Small intestine (tissue), 7 donors: Measurements from ENCODE around the gene CHSY1. TPM values are rescaled to one million over a fixed set of nuclear protein-coding genes. Genes with fewer than 3 reads are reported as not detected.

Source experiments
- DNase-seq, 2 donors: peaks; one replicate each; pipeline versions ENCODE4 v3.0.0 to v3.0.0-alpha.2; 2013
- FAIRE-seq: peaks from 2 replicates; lab custom pipeline; 2012; peaks lifted over from hg19 to GRCh38; lab: Jason Lieb, UNC
- H3K27ac ChIP-seq, 3 donors: one replicate each; pipeline ENCODE4 v1.5.1; 2013; ENCODE audit warnings: low read length in 2 of 3, mild to moderate bottlenecking in 2 of 3, control low read depth in 1 of 3, inconsistent platforms in 1 of 3, low read depth in 1 of 3, moderate library complexity in 1 of 3
- H3K27me3 ChIP-seq, 3 donors: one replicate each; pipeline ENCODE4 v1.6.1; 2013; ENCODE audit warnings: low read length in 3 of 3, inconsistent platforms in 1 of 3; ENCODE audit not compliant: control insufficient read depth in 3 of 3, insufficient read depth in 3 of 3
- H3K36me3 ChIP-seq, 3 donors: one replicate each; pipeline ENCODE4 v1.6.1; 2013; ENCODE audit warnings: low read length in 3 of 3, inconsistent platforms in 1 of 3, low read depth in 1 of 3, mild to moderate bottlenecking in 1 of 3, moderate library complexity in 1 of 3; ENCODE audit not compliant: control insufficient read depth in 3 of 3, insufficient read depth in 2 of 3
- H3K4me1 ChIP-seq, 3 donors: one replicate each; pipeline ENCODE4 v1.6.1; 2013; ENCODE audit warnings: low read length in 2 of 3, inconsistent platforms in 1 of 3, low read depth in 1 of 3, mild to moderate bottlenecking in 1 of 3, moderate library complexity in 1 of 3; ENCODE audit not compliant: control insufficient read depth in 3 of 3, insufficient read depth in 2 of 3
- H3K4me3 ChIP-seq, 3 donors: one replicate each; pipeline ENCODE4 v1.5.1; 2013; ENCODE audit warnings: low read length in 3 of 3, control low read depth in 1 of 3, inconsistent platforms in 1 of 3, low read depth in 1 of 3, mild to moderate bottlenecking in 1 of 3, moderate library complexity in 1 of 3
- H3K9me3 ChIP-seq, 2 donors: one replicate each; pipeline ENCODE4 v1.6.1; 2013; ENCODE audit warnings: low read depth in 1 of 2, low read length in 1 of 2; ENCODE audit not compliant: control insufficient read depth in 2 of 2, insufficient read depth in 1 of 2
- WGBS, 3 donors: extraction: QIAGEN DNeasy Blood & Tissue Kit; methylation state at CpG; one replicate each; pipeline ENCODE4 v1.1.7; 2013; 5-methylcytosine and 5-hydroxymethylcytosine counted together
- polyA plus RNA-seq, 4 donors: library from polyadenylated mRNA; stranded (reverse) in 3 of 4; unstranded in 1 of 4; fragments of 200-250 nt in 3 of 4; fragments of 120-200 nt in 1 of 4; gene quantifications; one replicate each; pipeline versions ENCODE4 v1.2.1 to v1.2.3, GENCODE V29; 2013
- donor health status: healthy with polysubstance abuse.
- donor health status: control.
- donor health status: control.
- donor health status: Bipolar disorder and iron deficiency.
- donor health status: healthy.

CHSY1 gene
- polyA plus RNA-seq, 4 donors = 1.6 to 13.1 (median 6.0) TPM

- FAIRE-seq (no peak), DNase-seq (no peak)
- Histone ChIP-seq H3K27ac (peak overlapping the region in 1 of 3 donors; percentile 60), H3K27me3 (no peaks in the 10 kb centered on the region), H3K9me3 (no peaks in the 10 kb centered on the region), H3K36me3 (peaks cover 0 to 13% (median 0%) of the 10 kb centered on the region in 3 donors), H3K4me1 (peaks cover 0 to 13% (median 5%) of the 10 kb centered on the region in 3 donors), H3K4me3 (no peak overlapping the region)
- WGBS, 3 donors = 74 to 92% (median 81%) methylated on average over 3 of the region's 3 CpGs
Observed at GRCh38 chr15:101190092-101190595, 61.7 kb downstream of the CHSY1 start.

DNA sequence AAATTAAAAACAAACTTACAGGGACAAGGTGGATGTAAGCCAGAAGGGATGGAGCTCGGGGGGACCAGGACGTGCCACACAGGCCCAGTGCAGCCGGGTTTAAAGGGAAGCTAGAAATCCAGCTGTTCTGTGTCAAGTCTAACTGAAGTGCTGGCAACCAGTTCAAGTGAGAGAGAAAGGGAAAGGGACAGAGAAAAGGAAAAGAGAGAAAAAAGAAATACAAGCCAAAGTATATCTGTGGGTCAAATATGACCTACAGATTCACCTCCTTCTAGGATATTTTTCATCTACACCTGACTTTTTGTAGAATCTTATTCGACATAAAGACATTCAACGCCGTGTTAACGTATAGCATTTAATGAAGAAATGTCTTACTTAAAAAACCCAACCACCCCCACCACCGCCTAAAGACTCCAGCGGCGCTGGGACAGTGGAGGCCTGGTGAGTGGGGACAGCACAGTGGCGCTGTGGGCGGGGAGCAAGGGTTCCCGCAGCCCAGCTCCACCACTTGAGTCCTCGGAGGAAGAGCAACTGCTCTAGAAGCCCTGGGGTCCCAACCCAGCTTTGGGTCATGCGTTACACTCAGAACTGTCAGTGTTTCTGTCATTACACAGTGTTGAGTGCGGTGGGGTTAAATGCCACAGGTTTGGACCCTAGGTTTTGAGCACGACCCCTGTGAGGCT is 62.3 kb downstream of the CHSY1 start:
- Histone ChIP-seq H3K36me3 (peaks cover 0 to 13% (median 0%) of the 10 kb centered on the region in 3 donors), H3K9me3 (no peaks in the 10 kb centered on the region), H3K4me1 (peaks cover 0 to 10% (median 5%) of the 10 kb centered on the region in 3 donors), H3K4me3 (no peak overlapping the region), H3K27ac (peak overlapping the region in 1 of 3 donors; percentile 84), H3K27me3 (no peaks in the 10 kb centered on the region)
- DNase-seq = no peak
- 81 to 95% (median 95%) methylated on average over 17 of the region's 17 CpGs for WGBS, 3 donors
- no peak for FAIRE-seq

DNA sequence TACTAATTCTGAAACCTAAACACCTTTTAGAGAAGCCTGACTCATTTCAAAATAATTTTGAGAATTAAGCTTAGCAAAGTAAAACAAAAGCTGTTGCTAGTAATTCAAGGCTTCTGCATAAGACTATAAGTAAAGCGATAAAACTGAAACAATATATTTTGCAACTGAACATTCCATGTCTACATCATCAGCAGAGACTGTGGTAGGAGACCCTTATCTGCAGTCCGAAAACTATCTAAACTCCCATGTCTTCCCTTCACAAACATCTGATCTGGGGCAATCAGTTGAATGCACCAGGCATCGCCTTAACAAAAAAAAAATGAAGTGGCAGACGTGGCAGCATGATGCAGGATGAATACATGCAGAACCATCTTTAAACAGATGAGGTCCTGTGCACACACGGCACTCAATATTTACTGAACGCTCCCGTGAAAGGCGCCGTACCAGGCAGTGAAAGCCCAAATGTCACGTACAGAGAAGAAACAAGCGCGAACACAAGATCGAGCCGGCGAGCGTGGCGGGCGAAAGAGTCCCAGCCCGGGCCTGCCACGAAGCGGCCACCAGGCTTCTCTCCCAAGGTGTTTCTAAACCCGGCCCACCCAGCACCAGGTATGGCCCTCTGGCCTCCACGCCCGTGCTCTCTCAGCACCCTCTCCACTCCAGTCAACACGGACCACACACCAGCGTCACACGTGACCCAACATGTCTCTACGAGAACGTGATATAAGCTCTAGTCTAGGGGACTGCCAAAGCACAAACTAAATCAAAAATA is 63.0 kb downstream of the CHSY1 start:
- H3K4me1 ChIP-seq = peaks cover 0 to 9% (median 5%) of the 10 kb centered on the region in 3 donors

GRCh38 chr15:101187820-101188636 is 63.8 kb downstream of the CHSY1 start:
- Histone ChIP-seq H3K4me1 (peaks cover 0 to 9% (median 5%) of the 10 kb centered on the region in 3 donors), H3K9me3 (no peaks in the 10 kb centered on the region), H3K4me3 (no peak overlapping the region), H3K27ac (peak overlapping the region in 2 of 3 donors; percentile 41 to 89), H3K36me3 (peaks cover 0 to 9% (median 0%) of the 10 kb centered on the region in 3 donors), H3K27me3 (no peaks in the 10 kb centered on the region)
- WGBS, 3 donors = 45 to 75% (median 66%) methylated on average over 18 of the region's 18 CpGs
- FAIRE-seq = no peak
- peak in 1 of 2 donors; percentile 30 for DNase-seq

More for the DNA sequence above, 63.0 kb downstream of the CHSY1 start:
- Histone ChIP-seq H3K9me3 (no peaks in the 10 kb centered on the region), H3K27ac (peak overlapping the region in 1 of 3 donors; percentile 84), H3K36me3 (peaks cover 0 to 13% (median 0%) of the 10 kb centered on the region in 3 donors), H3K4me3 (no peak overlapping the region), H3K27me3 (no peaks in the 10 kb centered on the region)
- 68 to 87% (median 83%) methylated on average over 25 to 29 of the region's 29 CpGs for WGBS, 3 donors
- DNase-seq (no peak), FAIRE-seq (no peak)

DNA sequence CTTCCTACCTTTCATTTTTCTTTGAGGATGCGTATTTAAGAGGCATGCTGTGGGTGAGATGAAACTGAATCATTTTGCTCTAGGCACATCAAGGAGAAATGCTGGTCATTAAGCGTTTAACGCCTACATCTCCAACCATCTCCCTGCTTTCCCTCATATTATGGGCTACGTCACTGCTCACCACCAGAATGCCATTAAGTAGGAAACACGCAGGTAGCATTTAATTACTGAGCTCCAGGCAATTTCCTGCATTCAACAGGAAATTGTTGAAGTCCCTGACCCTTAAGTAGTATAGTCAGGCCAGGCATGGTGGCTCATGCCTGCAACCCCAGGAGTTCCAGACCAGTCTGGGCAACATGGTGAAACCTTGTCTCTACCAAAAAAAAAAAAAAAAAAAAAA is 66.1 kb downstream of the CHSY1 start:
- H3K36me3 ChIP-seq = peaks cover 0 to 10% (median 0%) of the 10 kb centered on the region in 3 donors
- H3K9me3 ChIP-seq = no peaks in the 10 kb centered on the region
- H3K4me3 ChIP-seq = no peak overlapping the region
- DNase-seq (no peak), FAIRE-seq (no peak)
- H3K4me1 ChIP-seq = peaks cover 0 to 9% (median 3%) of the 10 kb centered on the region in 3 donors
- peak overlapping the region in 1 of 3 donors; percentile 46 for H3K27ac ChIP-seq
- 90 to 99% (median 91%) methylated on average over 5 of the region's 5 CpGs for WGBS, 3 donors
- H3K27me3 ChIP-seq = no peaks in the 10 kb centered on the region

DNA sequence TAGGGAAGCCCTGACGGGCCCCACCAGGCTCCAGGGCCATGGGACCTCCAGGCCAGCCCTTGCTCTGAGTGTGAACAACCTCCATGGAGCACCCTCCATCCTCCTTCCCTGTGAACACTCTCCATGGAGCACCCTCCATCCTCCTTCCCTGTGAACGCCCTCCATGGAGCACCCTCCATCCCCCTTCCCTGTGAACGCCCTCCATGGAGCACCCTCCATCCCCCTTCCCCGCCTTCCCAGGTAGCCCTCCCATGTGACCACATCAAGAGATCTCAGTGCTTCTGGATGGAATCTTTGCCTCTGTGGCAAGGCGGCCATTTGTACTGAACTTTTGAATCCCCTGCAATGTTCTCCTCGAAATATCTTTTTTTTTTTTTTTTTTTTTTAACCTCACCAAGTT is 66.5 kb downstream of the CHSY1 start:
- DNase-seq (no peak), FAIRE-seq (no peak)
- Histone ChIP-seq H3K4me1 (peaks cover 0 to 9% (median 3%) of the 10 kb centered on the region in 3 donors), H3K27me3 (no peaks in the 10 kb centered on the region), H3K27ac (no peak overlapping the region), H3K9me3 (no peaks in the 10 kb centered on the region), H3K36me3 (peaks cover 0 to 13% (median 0%) of the 10 kb centered on the region in 3 donors), H3K4me3 (no peak overlapping the region)
- 93 to 94% (median 93%) methylated on average over 6 of the region's 6 CpGs for WGBS, 3 donors

GRCh38 chr15:101184830-101185229 is 67.0 kb downstream of the CHSY1 start:
- H3K4me3 ChIP-seq = no peak overlapping the region
- DNase-seq (no peak), FAIRE-seq (no peak)
- no peaks in the 10 kb centered on the region for H3K27me3 ChIP-seq
- WGBS, 3 donors = 94 to 95% (median 95%) methylated on average over 7 of the region's 7 CpGs
- no peaks in the 10 kb centered on the region for H3K9me3 ChIP-seq
- H3K4me1 ChIP-seq = peaks cover 0 to 9% (median 3%) of the 10 kb centered on the region in 3 donors
- H3K27ac ChIP-seq = no peak overlapping the region
- H3K36me3 ChIP-seq = peaks cover 0 to 14% (median 0%) of the 10 kb centered on the region in 3 donors
